Glomerular visceral epithelial cell (primary cell): Measurements from ENCODE around the gene CENPH.
"Not testable (repeated sequence)": the region's sequence is repeated elsewhere in the genome, so short reads cannot be mapped to it uniquely, and the experiment has no call there.

Experiments used
- DNase-seq: peaks from one replicate; pipeline ENCODE4 v3.0.0-alpha.2; 2016; ENCODE audit errors: extremely low spot score

The CENPH gene

DNA sequence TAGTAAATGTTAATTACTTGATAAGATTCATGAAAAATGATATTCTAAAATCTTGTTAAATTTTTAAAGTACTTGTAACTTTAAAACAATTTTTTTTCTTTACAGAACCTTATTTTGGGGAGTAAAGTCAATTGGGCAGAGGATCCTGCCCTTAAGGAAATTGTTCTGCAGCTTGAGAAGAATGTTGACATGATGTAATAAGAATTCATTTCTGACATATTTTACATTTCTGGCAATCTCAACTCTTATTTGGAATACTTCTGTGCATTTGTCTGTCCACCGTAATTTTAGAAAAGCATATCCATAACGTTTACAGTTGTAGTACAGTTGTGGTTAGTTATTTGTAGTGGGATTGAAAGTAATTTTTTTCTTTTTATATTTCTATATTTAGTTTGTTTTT lies 20.2 kb downstream of the CENPH start:
- no peak for DNase-seq

DNA sequence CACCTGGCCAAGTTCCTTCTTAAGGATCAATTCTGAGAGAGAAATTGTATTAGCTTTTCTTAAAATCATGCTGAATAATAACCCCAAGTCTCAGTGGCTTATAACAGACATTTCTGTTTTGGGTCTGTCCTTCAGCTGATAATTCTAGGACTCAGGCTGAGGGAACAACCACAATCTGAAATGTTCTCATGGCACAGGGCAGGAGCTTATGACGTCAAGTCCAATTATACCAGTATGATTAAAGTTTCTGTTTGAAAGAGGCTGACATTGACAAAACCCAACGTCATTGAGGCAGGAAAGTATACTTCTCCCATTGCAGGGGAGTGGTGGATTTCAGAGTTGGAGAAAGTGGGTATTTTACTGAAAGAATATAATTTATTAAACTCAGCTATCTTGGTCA lies 21.8 kb downstream of the CENPH start:
- DNase-seq = no peak

DNA sequence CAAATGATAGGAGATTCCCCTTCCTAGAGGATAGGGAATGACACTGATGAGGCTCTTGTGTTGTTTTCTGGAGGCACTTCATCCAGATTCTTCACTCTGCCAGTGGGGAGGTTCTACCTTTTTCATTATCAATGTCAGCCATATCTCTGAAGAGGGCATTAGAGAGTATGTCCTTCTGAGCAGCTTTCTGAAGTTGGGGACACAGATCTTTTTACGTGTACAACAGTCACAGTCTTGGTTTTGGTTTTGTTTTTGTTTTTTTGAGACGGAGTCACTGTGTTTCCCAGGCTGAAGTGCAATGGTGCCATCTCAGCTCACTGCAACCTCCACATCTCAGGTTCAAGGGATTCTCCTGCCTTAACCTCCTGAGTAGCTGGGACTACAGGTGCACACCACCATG lies 22.6 kb downstream of the CENPH start:
- DNase-seq = no peak

DNA sequence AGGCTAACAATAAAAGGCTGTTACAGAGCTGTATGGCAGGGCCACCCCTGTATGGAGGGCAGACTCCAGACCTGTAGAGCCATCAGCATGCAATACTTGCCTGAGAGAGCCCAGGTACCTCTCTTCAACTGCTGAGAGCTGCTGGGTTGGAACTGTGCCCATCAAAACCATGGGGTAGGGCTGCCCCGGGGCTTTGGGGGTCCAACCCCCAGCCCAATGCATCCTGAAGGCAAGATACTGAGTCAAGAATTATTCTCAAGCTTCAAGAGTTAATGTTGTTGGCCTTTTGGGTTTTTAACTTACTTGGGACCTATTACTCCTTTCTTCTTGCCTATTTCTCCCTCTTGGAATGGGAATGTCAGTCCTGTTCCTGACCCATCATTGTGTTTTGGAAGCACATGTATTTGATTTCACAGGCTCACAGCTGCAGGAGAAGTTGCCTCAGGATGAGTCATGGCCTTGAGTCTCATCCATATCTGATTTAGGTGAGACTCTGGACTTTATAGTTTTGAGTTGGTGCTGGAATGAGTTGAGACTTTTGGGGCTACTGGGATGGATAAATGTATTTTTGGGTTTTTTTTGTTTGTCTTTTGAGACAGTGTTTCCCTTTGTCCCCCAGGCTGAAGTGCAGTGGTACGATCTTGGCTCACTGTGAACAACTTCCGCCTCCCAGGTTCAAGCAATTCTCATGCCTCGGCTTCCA lies 24.3 kb downstream of the CENPH start:
- no peak for DNase-seq

DNA sequence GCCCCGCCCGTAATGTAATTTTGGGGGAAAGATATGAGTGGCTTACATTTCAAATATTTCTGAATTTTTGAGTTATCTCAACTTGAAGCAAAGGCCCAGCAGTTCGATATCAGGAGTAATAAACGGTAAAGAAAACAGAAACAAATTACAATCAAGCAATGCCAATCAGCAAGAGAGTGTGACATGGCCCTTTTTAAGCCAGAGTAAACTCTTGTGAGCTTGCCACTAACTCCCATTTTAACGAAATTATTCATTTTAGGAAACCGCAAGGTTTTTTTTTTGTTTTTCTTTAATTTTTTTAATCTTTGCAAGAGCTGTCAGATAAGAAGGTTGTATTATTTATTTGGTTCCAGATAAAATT lies 27.7 kb downstream of the CENPH start:
- no peak for DNase-seq

DNA sequence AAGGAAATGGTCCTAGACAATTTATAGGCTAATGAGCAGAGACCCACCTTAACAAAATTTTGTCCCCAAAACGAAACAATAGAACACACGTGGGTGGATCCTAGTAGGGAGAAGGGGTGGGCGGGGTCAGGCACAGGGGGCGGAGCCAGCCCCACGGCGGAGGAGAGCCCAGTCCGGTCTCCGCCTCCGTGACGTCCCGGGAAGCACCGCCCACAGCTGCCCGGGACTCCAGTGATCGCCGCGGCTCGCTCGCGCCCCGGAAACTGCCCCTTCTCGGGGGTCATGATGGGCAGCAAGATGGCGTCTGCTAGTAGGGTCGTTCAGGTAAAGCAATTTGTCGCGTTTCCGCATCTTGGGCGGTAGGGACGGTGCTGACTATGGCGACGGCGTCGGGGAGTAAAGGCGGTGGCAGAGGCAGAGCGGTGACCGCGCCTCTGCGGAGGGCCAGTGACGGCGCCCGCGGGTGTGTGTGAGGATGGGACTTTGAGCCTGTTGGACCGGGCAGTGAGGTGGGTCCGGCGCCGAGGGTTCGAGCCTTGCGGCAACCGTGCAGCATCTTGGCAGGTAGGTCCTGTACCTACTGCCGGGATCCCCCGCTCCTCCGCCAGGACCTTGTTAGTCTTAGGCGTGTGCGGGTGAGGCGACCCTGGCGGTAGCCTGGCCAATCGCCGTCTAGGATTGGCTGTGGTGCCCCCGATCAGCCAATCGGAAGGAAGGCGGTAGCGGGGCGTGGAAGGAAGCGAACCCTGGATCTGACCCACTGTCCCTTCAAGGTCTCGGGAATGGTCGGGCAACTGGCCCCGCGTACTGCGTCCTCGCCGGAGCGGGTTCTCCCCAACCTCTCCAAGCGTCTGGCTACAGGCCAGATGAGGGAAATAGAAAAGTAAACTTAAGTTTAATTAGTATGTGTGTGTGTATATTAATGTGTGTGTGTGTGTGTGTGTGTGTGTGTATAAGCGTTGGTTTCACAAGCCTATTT lies 28.5 kb downstream of the CENPH start:
- DNase-seq = peak; percentile 96

DNA sequence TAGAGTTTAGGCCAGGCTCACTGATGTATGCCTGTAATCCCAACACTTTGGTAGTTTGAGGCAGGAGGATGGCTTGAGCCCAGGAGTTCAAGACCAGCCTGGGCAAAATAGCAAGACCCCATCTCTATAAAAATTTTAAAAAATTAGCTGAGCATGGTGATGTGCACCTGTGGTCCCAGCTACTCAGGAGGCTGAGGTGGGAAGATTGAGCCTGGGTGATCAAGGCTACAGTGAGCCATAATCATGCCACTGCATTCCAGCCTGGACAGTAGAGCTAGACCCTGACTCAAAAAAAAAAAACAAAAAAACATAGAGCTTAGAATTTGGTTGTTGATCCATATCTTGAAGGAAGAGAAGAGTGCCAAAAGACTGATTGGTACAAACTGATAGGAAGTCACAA lies 30.6 kb downstream of the CENPH start:
- DNase-seq = no peak

DNA sequence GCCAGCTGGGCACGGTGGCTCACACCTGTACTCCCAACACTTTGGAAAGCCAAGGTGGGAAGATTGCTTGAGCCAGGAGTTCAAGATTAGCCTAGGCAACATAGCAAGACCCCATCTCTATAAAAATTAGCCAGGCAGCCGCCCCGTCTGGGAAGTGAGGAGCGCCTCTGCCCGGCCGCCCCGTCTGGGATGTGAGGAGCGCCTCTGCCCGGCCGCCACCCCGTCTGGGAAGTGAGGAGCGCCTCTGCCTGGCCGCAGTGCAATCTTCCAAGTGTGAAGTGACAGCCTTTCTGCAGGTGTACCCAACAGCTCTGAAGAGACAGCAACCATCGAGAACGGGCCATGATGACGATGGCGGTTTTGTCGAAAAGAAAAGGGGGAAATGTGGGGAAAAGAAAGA lies 31.0 kb downstream of the CENPH start:
- not testable (repeated sequence) for DNase-seq

DNA sequence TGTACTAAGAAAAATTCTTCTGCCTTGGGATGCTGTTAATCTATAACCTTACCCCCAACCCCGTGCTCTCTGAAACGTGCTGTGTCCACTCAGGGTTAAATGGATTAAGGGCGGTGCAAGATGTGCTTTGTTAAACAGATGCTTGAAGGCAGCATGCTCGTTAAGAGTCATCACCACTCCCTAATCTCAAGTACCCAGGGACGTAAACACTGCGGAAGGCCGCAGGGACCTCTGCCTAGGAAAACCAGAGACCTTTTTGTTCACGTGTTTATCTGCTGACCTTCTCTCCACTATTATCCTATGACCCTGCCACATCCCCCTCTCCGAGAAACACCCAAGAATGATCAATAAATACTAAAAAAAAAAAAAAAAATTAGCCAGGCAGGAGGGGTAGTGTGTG lies 31.4 kb downstream of the CENPH start:
- DNase-seq = not testable (repeated sequence)

DNA sequence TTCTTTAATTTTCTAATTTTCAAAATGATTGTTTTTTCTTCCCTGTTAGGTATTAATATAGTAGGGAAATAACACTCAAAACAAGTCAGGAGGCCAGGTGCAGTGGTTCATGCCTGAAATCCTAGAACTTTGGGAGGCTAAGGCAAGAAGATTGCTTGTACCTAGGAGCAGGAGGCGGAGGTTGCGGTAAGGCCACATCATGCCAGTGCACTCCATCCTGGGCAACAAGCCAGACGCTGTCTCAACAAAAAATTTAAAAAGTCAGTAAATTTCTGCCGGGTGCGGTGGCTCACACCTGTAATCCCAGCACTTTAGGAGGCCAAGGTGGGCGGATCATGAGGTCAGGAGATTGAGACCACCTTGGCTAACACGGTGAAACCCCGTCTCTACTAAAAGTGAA lies 35.1 kb downstream of the CENPH start:
- no peak for DNase-seq

DNA sequence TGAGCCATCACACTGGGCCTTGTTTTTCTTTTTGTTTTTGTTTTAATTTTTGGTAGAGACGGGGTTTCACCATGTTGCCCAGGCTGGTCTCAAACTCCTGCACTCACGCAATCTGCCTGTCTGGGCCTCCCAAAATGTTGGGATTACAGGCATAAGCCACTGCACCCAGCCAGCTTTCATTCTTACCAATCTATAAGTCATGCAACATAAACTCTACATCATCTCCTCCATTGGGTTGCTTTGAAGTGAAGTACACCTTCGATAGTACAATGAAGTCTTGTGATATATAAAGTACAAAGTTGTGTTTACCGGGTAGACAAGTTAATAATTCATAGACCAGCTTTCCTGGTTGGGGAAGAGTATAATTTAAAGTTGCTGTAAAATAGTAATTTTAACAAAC lies 36.5 kb downstream of the CENPH start:
- no peak for DNase-seq

DNA sequence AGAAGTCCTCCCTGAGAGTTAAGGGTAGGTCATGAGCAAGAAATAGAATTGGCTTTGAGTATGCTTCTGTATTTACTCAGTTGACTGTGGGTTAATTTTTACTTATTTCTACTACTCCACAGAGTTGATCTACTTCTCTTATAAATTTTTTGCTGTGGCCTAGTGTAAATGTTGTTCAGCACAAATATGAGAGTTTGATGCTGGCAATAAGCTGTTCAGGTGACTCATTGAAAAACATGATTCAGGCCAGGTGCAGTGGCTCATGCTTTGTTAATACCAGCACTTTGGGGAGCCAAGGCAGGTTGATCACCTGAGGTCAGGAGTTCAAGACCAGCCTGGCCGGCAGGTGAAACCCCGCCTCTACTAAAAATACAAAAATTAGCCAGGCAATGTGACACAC lies 40.8 kb downstream of the CENPH start:
- no peak for DNase-seq

DNA sequence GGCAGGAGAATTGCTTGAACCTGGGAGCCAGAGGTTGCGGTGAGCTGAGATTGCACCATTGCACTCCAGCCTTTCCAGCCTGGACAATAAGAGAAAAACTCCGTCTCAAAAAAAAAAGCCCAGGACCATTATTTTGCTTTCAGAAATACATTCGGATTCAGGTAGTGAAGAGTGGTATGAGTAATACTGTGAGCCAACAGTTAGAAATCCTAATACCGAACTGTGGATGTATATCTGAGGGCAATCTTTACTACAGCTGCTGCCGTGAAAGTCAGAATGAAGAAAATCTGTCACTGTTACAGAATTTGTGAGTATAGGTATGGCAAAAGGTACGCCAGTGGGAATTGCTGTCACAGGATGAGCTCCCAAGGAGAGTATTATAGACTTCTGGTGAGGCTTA lies 41.9 kb downstream of the CENPH start:
- DNase-seq = peak; percentile 28

DNA sequence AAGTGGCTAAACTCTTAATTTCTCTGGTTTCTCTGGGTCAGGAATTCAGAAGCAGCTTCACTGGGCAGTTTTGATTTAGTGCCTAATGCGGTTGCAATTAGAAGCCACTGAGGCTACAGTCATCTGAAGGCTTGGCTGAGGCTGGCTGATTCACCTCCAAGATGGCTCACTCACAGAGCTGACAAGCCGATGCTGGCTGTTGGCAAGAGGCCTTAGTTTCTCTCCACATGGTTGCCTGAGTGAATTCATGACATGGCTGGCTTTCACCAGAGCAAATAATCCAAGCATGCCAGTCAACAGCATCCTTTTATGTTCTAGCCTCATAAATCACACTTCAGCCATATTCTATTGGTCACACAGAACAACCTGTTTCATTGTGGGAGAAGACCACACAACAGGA lies 42.5 kb downstream of the CENPH start:
- peak; percentile 91 for DNase-seq

DNA sequence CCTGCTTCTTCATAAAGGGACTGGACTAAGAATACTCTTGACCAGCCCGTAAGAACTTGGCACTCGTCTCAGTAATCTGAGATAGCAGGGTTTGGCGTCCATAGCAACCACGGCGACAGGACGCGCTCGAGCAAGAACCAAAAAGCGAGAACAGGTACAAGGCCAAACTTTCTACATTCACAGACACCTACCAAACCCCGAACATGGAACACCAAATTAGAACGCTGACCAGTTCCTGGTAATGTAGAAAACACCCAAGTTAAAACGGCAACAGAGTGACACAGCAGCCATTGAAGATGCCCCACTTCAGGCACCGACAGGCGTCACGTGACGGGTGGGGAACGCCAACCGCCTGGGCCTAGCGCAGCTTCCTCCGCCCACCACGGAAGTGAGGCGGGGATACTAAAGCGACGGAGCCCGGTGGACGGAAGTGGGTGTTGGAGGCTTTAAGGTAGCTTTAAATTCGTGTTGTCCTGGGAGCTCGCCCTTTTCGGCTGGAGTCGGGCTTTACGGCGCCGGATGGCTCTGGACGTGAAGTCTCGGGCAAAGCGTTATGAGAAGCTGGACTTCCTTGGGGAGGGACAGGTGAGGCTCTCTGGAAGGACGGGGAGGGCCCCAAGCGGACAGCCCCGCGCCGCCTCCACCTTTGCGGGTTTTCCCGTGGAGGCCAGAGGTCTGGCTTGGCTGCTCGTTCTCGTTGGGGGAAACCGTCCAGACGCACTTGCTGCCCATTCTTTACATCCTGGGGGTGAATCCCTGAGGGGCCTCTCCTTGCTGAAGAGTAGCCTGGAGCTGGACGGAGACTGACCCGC lies 45.3 kb downstream of the CENPH start, which contains the start of gene CDK7:
Gene CDK7 (plus strand): TSS at position 430 of the 812 bp plus-strand sequence. CDS start 90 bp downstream, at position 520.
- DNase-seq = peak; percentile 93

DNA sequence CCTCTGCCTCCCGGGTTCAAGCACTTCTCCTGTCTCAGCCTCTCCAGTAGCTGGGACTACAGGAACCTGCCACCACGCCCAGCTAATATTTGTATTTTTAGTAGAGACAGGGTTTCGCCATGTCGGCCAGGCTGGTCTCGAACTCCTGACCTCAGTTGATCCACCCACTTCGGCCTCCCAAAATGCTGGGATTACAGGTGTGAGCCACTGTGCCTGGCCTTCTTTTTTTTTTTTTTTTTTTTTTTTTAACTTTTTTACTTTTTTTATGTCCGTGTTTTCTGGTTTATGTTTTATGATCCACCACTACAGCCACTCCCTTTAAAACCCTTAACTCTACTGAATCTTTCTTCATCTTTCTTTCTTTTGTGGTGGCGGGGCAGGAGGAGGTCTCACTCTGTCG lies 47.4 kb downstream of the CENPH start:
- DNase-seq = not testable (repeated sequence)

DNA sequence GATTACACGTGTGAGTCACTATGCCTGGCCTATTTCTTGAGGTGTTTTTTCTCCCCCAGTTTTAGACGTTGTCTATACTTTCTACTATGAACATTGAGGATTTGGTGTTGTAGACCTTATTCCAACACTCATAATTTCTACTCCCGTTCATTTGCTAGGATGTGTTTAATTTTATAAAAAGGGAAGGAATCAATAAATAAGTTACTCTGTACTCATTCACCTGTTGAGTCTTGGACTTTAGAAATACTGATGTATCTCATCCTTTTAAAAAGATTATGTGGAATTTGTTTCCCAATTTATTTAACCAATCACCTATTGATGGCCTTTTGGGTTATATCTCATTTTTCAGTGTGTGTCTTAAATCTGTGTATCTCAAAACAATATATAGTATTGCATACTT lies 48.5 kb downstream of the CENPH start:
- no peak for DNase-seq

DNA sequence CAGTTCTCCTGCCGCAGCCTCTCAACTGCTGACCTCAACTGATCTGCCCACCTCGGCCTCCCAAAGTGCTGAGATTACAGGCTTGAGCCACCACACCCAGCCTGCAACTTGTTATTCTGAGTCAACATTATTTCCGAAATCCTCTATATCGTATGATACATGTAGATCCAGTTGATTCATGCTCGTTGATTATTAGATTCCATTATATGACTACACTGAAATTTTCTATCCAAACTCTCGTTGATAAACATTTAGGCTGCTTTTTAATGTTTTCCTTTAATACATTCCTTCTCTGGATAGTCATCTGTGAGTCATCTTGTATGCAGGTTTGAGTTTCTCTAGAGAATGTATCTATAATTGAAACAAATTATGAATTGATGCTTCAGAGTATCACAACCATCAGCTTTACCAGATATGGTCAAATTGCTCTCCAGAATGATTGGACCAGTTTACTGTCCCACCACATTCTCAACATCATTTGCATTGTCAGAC lies 49.4 kb downstream of the CENPH start:
- peak; percentile 48 for DNase-seq

DNA sequence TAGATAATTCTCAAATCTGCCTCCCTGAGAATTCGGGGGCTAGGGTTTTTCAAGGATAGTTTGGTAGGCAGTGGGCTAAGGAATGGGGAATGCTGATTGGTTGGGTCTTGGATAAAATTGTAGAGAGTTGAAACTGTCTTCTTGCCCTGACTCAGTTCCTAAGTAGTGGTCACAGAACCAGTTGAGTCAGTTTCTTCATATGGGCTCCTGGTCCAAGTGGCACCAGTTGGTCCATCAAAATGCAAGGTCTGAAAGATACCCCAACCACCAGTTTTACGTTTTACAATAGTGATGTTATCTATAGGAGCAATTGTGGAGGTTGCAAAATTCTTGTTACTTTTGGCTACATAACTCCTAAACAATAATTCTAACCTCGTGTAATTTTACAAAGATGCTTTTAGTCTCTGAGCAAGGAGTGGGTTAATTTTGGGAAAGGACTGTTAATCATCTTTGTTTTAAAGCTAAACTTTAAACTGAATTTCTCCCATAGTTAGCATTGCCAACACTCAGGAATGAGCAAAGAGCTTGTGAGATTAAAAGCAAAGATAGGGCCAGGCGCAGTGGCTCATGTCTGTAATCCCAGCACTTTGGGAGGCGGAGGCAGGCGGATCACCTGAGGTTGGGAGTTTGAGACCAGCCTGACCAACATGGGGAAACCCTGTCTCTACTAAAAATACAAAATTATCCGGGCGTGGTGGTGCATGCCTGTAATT lies 53.0 kb downstream of the CENPH start:
- no peak for DNase-seq

DNA sequence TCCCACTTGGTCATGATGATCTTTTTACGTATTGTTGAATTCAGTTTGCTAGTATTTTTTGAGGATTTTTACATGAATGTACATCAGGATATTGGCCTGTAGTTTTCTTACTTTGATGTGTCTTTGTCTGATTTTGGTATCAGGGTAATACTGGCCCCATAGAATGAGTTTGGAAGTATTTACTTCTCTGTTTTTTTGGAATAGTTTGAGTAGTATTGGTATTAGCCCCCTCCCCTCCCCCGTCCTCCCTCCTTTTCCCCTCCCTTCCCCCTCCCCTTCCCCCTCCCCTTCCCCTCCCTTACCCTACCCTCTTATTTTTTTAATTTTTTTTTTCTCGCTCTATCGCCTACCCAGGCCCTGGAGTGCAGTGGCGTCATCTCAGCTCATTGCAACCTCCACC lies 55.6 kb downstream of the CENPH start:
- no peak for DNase-seq

DNA sequence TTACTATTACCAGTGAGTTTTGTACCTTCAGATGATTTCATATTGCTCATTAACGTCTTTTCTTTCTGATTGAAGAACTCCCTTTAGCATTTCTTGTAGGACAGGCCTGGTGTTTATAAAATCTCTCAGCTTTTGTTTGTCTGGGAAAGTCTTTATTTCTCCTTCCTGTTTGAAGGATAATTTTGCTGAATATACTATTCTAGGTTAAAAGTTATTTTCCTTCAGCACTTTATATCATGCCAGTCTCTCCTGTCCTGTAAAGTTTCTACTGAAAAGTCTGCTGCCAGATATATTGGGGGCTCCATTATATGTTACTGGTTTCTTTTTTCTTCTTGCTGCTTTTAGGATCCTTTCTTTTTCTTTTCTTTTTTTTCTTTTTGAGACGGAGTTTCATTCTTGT lies 58.6 kb downstream of the CENPH start:
- no peak for DNase-seq
